Nephron (organoid): ENCODE data around the gene FERMT1.

Experiments used
- H3K27ac Mint-ChIP-seq, 3 experiments: 2 replicates each; pipeline ENCODE4 v1.8.0; 2020; ENCODE audit warnings: mixed read lengths in 3 of 3, mild to moderate bottlenecking in 2 of 3, moderate library complexity in 1 of 3
- H3K27me3 Mint-ChIP-seq: 2 replicates; pipeline ENCODE4 v1.8.0; 2021; ENCODE audit warnings: low read depth, mild to moderate bottlenecking, moderate library complexity, mixed read lengths
- H3K36me3 Mint-ChIP-seq: 2 replicates; pipeline ENCODE4 v1.8.0; 2020; ENCODE audit warnings: low read depth, mixed read lengths
- H3K4me1 Mint-ChIP-seq: 2 replicates; pipeline ENCODE4 v1.8.0; 2020; ENCODE audit warnings: mixed read lengths
- H3K4me3 Mint-ChIP-seq, 3 experiments: 2 replicates each; pipeline ENCODE4 v1.8.0; 2020; ENCODE audit warnings: mild to moderate bottlenecking in 3 of 3, mixed read lengths in 3 of 3, moderate library complexity in 2 of 3
- H3K9me3 Mint-ChIP-seq: 2 replicates; pipeline ENCODE4 v1.8.0; 2020; ENCODE audit warnings: mixed read lengths
- TF ChIP-seq, protein P1 (sequence below), 3 experiments: fragments of 200-600 bp; sonication (generic); IDR thresholded peaks; one replicate each; pipeline ENCODE4 v1.5.0; 2021; ENCODE audit warnings: antibody characterized with exemption in 3 of 3; ENCODE audit not compliant: unreplicated experiment in 3 of 3

Gene FERMT1

DNA sequence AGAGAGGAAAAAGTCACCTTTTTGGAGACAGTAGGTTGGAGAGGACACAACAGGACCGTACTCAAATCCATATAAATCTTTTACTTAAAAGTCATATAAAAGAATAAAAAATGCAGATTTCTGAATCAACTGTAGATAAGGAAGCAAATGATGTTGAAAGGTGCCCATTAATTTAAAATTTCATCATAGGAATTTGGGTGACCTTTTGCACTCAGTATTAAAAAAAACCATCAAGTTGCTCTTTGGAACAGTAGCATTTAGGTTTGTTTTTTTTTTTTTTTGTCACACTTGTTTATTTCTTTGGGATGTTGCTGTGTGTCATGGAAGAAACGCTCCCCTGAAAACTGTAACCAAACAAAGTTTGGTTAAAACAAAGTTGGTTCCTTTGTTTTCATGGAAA, 48.0 kb downstream of the FERMT1 start:
- TF ChIP-seq, protein P1, sequence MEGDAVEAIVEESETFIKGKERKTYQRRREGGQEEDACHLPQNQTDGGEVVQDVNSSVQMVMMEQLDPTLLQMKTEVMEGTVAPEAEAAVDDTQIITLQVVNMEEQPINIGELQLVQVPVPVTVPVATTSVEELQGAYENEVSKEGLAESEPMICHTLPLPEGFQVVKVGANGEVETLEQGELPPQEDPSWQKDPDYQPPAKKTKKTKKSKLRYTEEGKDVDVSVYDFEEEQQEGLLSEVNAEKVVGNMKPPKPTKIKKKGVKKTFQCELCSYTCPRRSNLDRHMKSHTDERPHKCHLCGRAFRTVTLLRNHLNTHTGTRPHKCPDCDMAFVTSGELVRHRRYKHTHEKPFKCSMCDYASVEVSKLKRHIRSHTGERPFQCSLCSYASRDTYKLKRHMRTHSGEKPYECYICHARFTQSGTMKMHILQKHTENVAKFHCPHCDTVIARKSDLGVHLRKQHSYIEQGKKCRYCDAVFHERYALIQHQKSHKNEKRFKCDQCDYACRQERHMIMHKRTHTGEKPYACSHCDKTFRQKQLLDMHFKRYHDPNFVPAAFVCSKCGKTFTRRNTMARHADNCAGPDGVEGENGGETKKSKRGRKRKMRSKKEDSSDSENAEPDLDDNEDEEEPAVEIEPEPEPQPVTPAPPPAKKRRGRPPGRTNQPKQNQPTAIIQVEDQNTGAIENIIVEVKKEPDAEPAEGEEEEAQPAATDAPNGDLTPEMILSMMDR (IDR thresholded peaks at IDR 0.05; ENCODE audit: unreplicated experiment in 3 of 3) = no peak
- Mint-ChIP-seq H3K27me3 (no peaks in the 10 kb centered on the region), H3K27ac (peak overlapping the region in 2 of 3 experiments; percentile 71 to 80), H3K36me3 (no peaks in the 10 kb centered on the region), H3K4me3 (no peak overlapping the region), H3K9me3 (no peaks in the 10 kb centered on the region), H3K4me1 (peaks cover 19% of the 10 kb centered on the region)

DNA sequence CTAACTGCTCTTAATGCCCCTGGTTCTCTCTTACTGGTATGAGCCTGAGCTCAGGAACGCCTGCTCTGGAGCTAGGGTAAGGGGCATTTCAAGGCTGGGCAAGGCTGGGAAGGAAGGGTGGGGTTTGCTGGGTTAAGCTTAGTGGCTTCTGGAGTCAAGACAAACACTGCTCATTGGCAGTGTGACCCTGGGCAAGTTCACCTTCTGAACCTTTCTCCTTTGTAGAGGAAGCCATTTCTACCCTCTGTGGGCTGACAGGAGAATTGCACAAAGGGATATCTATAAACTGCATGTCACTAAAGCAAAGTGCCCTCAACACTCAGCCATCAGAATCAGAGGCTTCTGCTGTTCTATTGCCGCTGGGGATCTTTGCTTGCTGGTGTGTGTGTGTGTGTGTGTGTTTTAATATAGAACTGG, 48.7 kb downstream of the FERMT1 start:
- H3K4me1 Mint-ChIP-seq = peaks cover 19% of the 10 kb centered on the region
- TF ChIP-seq, protein P1 (IDR thresholded peaks at IDR 0.05; ENCODE audit: unreplicated experiment in 3 of 3) = peak; percentile 36 to 49 (median 37)
- H3K36me3 Mint-ChIP-seq = no peaks in the 10 kb centered on the region
- H3K4me3 Mint-ChIP-seq = peak overlapping the region in 1 of 3 experiments; percentile 37
- peak overlapping the region in 2 of 3 experiments; percentile 19 to 46 for H3K27ac Mint-ChIP-seq
- H3K9me3 Mint-ChIP-seq = no peaks in the 10 kb centered on the region
- no peaks in the 10 kb centered on the region for H3K27me3 Mint-ChIP-seq

- Mint-ChIP-seq H3K9me3 (no peaks in the 10 kb centered on the region), H3K27ac (no peak overlapping the region), H3K4me3 (no peak overlapping the region), H3K4me1 (peaks cover 18% of the 10 kb centered on the region), H3K27me3 (no peaks in the 10 kb centered on the region), H3K36me3 (no peaks in the 10 kb centered on the region)
- TF ChIP-seq, protein P1 (IDR thresholded peaks at IDR 0.05; ENCODE audit: unreplicated experiment in 3 of 3) = no peak
Observed at GRCh38 chr20:6070829-6071695, 51.8 kb downstream of the FERMT1 start.

DNA sequence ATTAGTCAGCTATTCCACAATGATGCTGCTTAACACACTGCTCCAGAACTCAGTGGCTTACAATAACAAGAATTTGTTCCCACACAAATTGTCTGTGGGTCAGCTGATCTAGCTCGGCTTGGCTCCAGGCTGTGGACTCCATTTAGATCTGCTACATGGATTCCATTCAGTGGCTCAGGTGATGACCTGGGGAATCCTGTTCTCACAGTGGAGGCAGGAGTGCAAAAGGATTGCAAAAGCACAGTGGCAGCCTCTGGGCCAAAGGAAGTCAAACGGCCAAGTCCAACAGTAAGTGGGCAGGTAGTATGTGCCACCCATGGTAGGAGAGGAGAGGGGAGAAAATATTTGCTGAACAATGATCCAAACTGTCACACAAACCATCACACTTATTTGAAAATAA, 53.2 kb downstream of the FERMT1 start:
- H3K4me3 Mint-ChIP-seq = no peak overlapping the region
- H3K27me3 Mint-ChIP-seq = no peaks in the 10 kb centered on the region
- no peaks in the 10 kb centered on the region for H3K9me3 Mint-ChIP-seq
- TF ChIP-seq, protein P1 (IDR thresholded peaks at IDR 0.05; ENCODE audit: unreplicated experiment in 3 of 3) = no peak
- H3K27ac Mint-ChIP-seq = no peak overlapping the region
- H3K4me1 Mint-ChIP-seq = peaks cover 7% of the 10 kb centered on the region
- no peaks in the 10 kb centered on the region for H3K36me3 Mint-ChIP-seq

DNA sequence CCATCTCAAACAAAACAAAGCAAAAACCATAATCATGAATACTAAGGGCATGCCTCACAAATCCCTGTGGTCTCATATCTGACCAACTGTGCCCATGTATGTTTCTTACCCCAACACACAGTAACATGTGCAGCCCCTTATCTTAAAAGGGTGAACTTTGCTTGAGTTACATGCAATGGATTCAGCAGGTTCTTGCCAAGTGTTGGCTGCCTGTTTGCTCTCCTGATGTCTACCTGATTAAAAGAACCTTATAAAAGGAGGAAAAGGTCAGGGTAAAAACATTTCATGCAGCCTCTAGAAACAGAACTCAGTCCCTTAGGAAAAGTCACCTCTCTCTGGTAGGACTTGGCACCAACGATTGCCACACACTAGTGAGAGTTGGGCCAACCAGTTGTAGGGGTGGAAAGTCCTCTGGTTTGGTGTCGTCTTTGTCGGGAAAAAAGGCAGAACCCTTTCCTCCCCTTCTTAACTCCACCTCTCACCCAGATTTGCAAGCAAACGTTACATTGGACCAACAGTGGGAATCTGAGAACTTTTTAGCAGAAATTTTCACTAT, 55.0 kb downstream of the FERMT1 start:
- no peaks in the 10 kb centered on the region for H3K36me3 Mint-ChIP-seq
- no peaks in the 10 kb centered on the region for H3K27me3 Mint-ChIP-seq
- H3K27ac Mint-ChIP-seq = no peak overlapping the region
- TF ChIP-seq, protein P1 (IDR thresholded peaks at IDR 0.05; ENCODE audit: unreplicated experiment in 3 of 3) = no peak
- H3K4me1 Mint-ChIP-seq = no peaks in the 10 kb centered on the region
- no peaks in the 10 kb centered on the region for H3K9me3 Mint-ChIP-seq
- no peak overlapping the region for H3K4me3 Mint-ChIP-seq
